GM19463 (cell line): ENCODE results near the gene MEGF6.

Experiments used
- ATAC-seq: cut with Tn5 transposase; IDR thresholded peaks from one replicate; pipeline ENCODE4 v1.9.1; 2021; ENCODE audit warnings: mild to moderate bottlenecking, moderate library complexity; ENCODE audit not compliant: unreplicated experiment

The MEGF6 gene

GRCh38 chr1:3544040-3544977 is 67.0 kb downstream of the MEGF6 start:
- ATAC-seq, result no peak

GRCh38 chr1:3543076-3544039 is 68.0 kb downstream of the MEGF6 start:
- no peak for ATAC-seq

GRCh38 chr1:3542676-3543075 is 68.6 kb downstream of the MEGF6 start:
- ATAC-seq, result no peak

- no peak for ATAC-seq
These were observed 69.4 kb downstream of the MEGF6 start for GRCh38 chr1:3541936-3542335.

- ATAC-seq, result no peak
These were observed 69.8 kb downstream of the MEGF6 start for GRCh38 chr1:3541465-3541864.

GRCh38 chr1:3540876-3541275 is 70.4 kb downstream of the MEGF6 start:
- ATAC-seq, result no peak

GRCh38 chr1:3539707-3540425 is 71.4 kb downstream of the MEGF6 start:
- no peak for ATAC-seq

- no peak for ATAC-seq
These were observed 73.9 kb downstream of the MEGF6 start for GRCh38 chr1:3537359-3537758.

GRCh38 chr1:3536420-3537195 is 74.7 kb downstream of the MEGF6 start:
- no peak for ATAC-seq

- no peak for ATAC-seq
These were observed 75.6 kb downstream of the MEGF6 start for GRCh38 chr1:3535732-3536131.

GRCh38 chr1:3534803-3535637 is 76.3 kb downstream of the MEGF6 start:
- ATAC-seq, result no peak

GRCh38 chr1:3533067-3534048 is 78.0 kb downstream of the MEGF6 start:
- ATAC-seq, result no peak

GRCh38 chr1:3531928-3532327 is 79.4 kb downstream of the MEGF6 start:
- no peak for ATAC-seq

- ATAC-seq, result no peak
These were observed 80.1 kb downstream of the MEGF6 start for GRCh38 chr1:3530926-3531818.

GRCh38 chr1:3530086-3530925 is 81.0 kb downstream of the MEGF6 start:
- ATAC-seq, result no peak

- ATAC-seq, result no peak
These were observed 82.1 kb downstream of the MEGF6 start for GRCh38 chr1:3529099-3529729.
